Measurements from ENCODE around the gene VLDLR.

- TF ChIP-seq CTCF (IDR thresholded peaks at IDR 0.05) = no peak
- TF ChIP-seq POLR2A (IDR thresholded peaks at IDR 0.05) = no peak
Measured at GRCh38 chr9:2603621-2604020, 18.0 kb upstream of the VLDLR start.

Data from Peyer's patch (tissue), 4 donors.